HL-60 (cell line): ENCODE measurements around the gene CYP27B1.

Source experiments
- DNase-seq, 2 experiments: peaks; one replicate each; pipeline ENCODE4 v3.0.0-alpha.2; 2010 to 2020; ENCODE audit warnings: low read depth in 1 of 2, low spot score in 1 of 2
- H3K27ac ChIP-seq: fragments of 250-450 bp; sonication (Bioruptor Pico); replicated peaks from 2 replicates; pipeline ENCODE4 v1.5.1; 2020; ENCODE audit warnings: mild to moderate bottlenecking, moderate library complexity
- H3K27me3 ChIP-seq: fragments of 250-450 bp; sonication (Bioruptor Pico); 2 replicates; pipeline ENCODE4 v1.5.1; 2021; ENCODE audit warnings: mild to moderate bottlenecking, moderate library complexity; ENCODE audit not compliant: insufficient read depth, poor library complexity, severe bottlenecking
- H3K4me3 ChIP-seq: replicated peaks from 2 replicates; pipeline ENCODE4 v1.5.1; 2011; ENCODE audit warnings: mild to moderate bottlenecking, control low read depth, low read length; ENCODE audit not compliant: insufficient read depth
- GABPA ChIP-seq: IDR thresholded peaks from 2 replicates; pipeline ENCODE4 v1.6.1; 2012; ENCODE audit warnings: low read depth
- POLR2AphosphoS5 ChIP-seq: IDR thresholded peaks from 2 replicates; pipeline ENCODE4 v1.6.1; 2012; ENCODE audit warnings: low read depth
- SPI1 ChIP-seq: IDR thresholded peaks from 2 replicates; pipeline ENCODE4 v1.6.1; 2012; ENCODE audit warnings: low read depth, mild to moderate bottlenecking, borderline replicate concordance
- TF ChIP-seq, protein P1 (sequence below): IDR thresholded peaks from one replicate; pipeline ENCODE4 v1.5.1; 2011; ENCODE audit warnings: low read length, control low read depth, inconsistent platforms; ENCODE audit not compliant: insufficient read depth
- TF ChIP-seq, protein P2 (sequence below): IDR thresholded peaks from 2 replicates; pipeline ENCODE4 v1.6.1; 2012; ENCODE audit warnings: low read depth; ENCODE audit not compliant: insufficient replicate concordance

Gene CYP27B1

DNA sequence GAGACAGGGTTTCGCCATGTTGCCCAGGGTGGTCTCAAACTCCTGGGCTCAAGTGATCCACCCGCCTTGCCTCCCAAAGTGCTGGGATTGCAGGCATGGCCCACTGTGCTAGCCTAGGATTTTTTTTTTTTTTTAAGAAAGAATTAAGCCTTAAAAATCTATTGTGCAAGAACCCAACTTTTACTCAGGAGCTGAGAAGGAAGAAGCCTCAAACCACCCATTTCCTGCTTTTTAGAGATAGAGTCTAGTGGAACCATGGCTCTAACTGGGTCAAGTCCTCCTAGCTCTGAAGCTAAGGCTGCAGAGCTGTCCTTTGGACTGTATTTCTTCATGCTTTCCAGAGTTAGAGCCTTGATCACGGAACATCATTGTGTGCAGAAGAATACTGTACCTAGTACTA is 14.4 kb upstream of the CYP27B1 start:
- TF ChIP-seq, protein P1, sequence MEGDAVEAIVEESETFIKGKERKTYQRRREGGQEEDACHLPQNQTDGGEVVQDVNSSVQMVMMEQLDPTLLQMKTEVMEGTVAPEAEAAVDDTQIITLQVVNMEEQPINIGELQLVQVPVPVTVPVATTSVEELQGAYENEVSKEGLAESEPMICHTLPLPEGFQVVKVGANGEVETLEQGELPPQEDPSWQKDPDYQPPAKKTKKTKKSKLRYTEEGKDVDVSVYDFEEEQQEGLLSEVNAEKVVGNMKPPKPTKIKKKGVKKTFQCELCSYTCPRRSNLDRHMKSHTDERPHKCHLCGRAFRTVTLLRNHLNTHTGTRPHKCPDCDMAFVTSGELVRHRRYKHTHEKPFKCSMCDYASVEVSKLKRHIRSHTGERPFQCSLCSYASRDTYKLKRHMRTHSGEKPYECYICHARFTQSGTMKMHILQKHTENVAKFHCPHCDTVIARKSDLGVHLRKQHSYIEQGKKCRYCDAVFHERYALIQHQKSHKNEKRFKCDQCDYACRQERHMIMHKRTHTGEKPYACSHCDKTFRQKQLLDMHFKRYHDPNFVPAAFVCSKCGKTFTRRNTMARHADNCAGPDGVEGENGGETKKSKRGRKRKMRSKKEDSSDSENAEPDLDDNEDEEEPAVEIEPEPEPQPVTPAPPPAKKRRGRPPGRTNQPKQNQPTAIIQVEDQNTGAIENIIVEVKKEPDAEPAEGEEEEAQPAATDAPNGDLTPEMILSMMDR: no peak
- TF ChIP-seq POLR2AphosphoS5 (no peak), SPI1 (no peak)
- TF ChIP-seq, protein P2, sequence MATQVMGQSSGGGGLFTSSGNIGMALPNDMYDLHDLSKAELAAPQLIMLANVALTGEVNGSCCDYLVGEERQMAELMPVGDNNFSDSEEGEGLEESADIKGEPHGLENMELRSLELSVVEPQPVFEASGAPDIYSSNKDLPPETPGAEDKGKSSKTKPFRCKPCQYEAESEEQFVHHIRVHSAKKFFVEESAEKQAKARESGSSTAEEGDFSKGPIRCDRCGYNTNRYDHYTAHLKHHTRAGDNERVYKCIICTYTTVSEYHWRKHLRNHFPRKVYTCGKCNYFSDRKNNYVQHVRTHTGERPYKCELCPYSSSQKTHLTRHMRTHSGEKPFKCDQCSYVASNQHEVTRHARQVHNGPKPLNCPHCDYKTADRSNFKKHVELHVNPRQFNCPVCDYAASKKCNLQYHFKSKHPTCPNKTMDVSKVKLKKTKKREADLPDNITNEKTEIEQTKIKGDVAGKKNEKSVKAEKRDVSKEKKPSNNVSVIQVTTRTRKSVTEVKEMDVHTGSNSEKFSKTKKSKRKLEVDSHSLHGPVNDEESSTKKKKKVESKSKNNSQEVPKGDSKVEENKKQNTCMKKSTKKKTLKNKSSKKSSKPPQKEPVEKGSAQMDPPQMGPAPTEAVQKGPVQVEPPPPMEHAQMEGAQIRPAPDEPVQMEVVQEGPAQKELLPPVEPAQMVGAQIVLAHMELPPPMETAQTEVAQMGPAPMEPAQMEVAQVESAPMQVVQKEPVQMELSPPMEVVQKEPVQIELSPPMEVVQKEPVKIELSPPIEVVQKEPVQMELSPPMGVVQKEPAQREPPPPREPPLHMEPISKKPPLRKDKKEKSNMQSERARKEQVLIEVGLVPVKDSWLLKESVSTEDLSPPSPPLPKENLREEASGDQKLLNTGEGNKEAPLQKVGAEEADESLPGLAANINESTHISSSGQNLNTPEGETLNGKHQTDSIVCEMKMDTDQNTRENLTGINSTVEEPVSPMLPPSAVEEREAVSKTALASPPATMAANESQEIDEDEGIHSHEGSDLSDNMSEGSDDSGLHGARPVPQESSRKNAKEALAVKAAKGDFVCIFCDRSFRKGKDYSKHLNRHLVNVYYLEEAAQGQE: no peak
- peak in 1 of 2 experiments; percentile 46 for DNase-seq
- Histone ChIP-seq H3K4me3 (no peak overlapping the region), H3K27ac (peak overlapping the region; percentile 71), H3K27me3 (no peaks in the 10 kb centered on the region)

DNA sequence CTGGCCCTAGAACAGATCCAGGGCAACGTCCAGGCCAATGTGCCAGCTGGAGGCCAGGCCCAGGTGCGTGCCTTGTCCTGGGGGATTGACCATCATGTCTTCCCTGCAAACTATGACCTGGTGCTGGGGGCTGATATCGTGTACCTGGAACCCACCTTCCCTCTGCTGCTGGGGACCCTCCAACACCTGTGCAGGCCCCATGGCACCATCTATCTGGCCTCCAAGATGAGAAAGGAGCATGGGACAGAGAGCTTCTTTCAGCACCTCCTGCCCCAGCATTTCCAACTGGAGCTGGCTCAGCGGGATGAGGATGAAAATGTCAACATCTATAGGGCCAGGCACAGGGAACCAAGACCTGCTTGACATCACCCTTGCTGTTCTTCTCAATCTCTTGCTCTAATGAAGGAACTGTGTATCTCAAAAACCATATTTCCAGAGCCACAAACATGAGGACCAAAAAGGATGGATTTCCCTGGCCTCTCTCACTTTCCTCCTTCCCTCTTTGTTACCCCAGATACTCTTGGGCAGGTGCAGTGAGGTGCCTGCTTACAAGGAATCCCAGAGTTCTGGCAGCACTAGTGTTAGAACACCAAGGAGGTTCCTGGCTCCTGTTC is 13.5 kb upstream of the CYP27B1 start:
- DNase-seq: no peak
- TF ChIP-seq, protein P1: no peak
- TF ChIP-seq, protein P2: no peak
- no peak for TF ChIP-seq GABPA
- TF ChIP-seq SPI1: no peak
- no peak for TF ChIP-seq POLR2AphosphoS5
- Histone ChIP-seq H3K4me3 (no peak overlapping the region), H3K27ac (peak overlapping the region; percentile 71), H3K27me3 (no peaks in the 10 kb centered on the region)

DNA sequence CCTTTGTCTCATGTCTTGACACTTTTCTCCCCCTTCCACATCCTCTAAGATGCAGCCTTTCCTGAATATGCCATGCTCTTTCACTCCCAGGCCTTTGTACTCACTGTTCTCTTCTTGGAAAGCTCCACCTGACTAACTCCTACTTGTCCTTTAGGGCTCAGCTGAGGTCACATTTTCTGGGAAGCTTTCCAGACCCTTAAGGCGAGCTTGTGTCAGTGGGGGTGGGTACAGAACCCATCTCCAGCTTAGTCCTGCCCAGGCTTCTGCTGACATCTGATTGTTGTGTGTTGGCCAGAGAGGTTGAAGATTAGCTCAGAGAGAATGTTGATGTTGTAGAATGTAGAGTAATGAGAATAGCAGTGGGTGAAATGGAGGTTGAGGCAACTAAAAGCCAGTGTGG is 12.9 kb upstream of the CYP27B1 start:
- H3K27me3 ChIP-seq: no peaks in the 10 kb centered on the region
- H3K4me3 ChIP-seq: no peak overlapping the region
- no peak for TF ChIP-seq SPI1
- TF ChIP-seq, protein P1: no peak
- no peak for TF ChIP-seq POLR2AphosphoS5
- TF ChIP-seq, protein P2: no peak
- no peak for TF ChIP-seq GABPA
- H3K27ac ChIP-seq: no peak overlapping the region
- DNase-seq: no peak
